Liver (tissue), 9 donors: Measurements from ENCODE around the gene RPH3AL. TPM values are rescaled to one million over a fixed set of nuclear protein-coding genes. Genes with fewer than 3 reads are reported as not detected.

Experiments used
- DNase-seq: peaks from one replicate; pipeline ENCODE4 v3.0.0-alpha.2; 2017; ENCODE audit warnings: low spot score
- H3K27ac ChIP-seq, 2 donors: one replicate each; pipeline ENCODE4 v1.7.0; 2013; ENCODE audit warnings: inconsistent platforms in 2 of 2, low read length in 2 of 2, control low read depth in 1 of 2, low read depth in 1 of 2, mild to moderate bottlenecking in 1 of 2
- H3K27me3 ChIP-seq, 4 donors: one replicate each; pipeline versions ENCODE4 v1.6.1 to v1.7.0; 2013; ENCODE audit warnings: low read length in 3 of 4, inconsistent platforms in 1 of 4, mild to moderate bottlenecking in 1 of 4, moderate library complexity in 1 of 4; ENCODE audit not compliant: control insufficient read depth in 4 of 4, insufficient read depth in 4 of 4
- H3K36me3 ChIP-seq, 4 donors: one replicate each; pipeline versions ENCODE4 v1.6.1 to v1.7.0; 2013; ENCODE audit warnings: low read length in 3 of 4, mild to moderate bottlenecking in 3 of 4, low read depth in 1 of 4, moderate library complexity in 1 of 4; ENCODE audit not compliant: control insufficient read depth in 4 of 4, insufficient read depth in 3 of 4
- H3K4me1 ChIP-seq, 4 donors: one replicate each; pipeline versions ENCODE4 v1.6.1 to v1.7.0; 2013; ENCODE audit warnings: low read length in 3 of 4, mild to moderate bottlenecking in 3 of 4, moderate library complexity in 1 of 4; ENCODE audit not compliant: control insufficient read depth in 4 of 4, insufficient read depth in 4 of 4
- H3K4me3 ChIP-seq, 3 donors: one replicate each; pipeline versions ENCODE4 v1.6.1 to v1.7.0; 2013; ENCODE audit warnings: low read length in 3 of 3, control low read depth in 1 of 3, low read depth in 1 of 3, mild to moderate bottlenecking in 1 of 3
- H3K9ac ChIP-seq, 2 donors: one replicate each; pipeline ENCODE4 v1.7.0; 2013; ENCODE audit warnings: low read length in 2 of 2, mild to moderate bottlenecking in 2 of 2, moderate library complexity in 2 of 2, control low read depth in 1 of 2, low read depth in 1 of 2
- H3K9me3 ChIP-seq, 4 donors: one replicate each; pipeline versions ENCODE4 v1.6.1 to v1.7.0; 2013; ENCODE audit warnings: low read length in 3 of 4; ENCODE audit not compliant: control insufficient read depth in 4 of 4
- ATF3 ChIP-seq: IDR thresholded peaks from 2 replicates; pipeline ENCODE4 v1.6.1; 2016; ENCODE audit warnings: antibody characterized with exemption
- CTCF ChIP-seq: fragments of 150-350 bp; IDR thresholded peaks from 2 replicates; pipeline ENCODE4 v1.5.1; 2017; ENCODE audit warnings: improper control_type of control experiment, low read depth, low read length; ENCODE audit not compliant: missing input control
- EGR1 ChIP-seq, 2 donors: IDR thresholded peaks; 2 replicates each; pipeline ENCODE4 v1.6.1; 2016 to 2018; ENCODE audit warnings: antibody characterized with exemption in 2 of 2, low read depth in 2 of 2
- FOXA1 ChIP-seq: IDR thresholded peaks from 2 replicates; pipeline ENCODE4 v1.6.1; 2016; ENCODE audit warnings: antibody characterized with exemption
- FOXA2 ChIP-seq: IDR thresholded peaks from 2 replicates; pipeline ENCODE4 v1.6.1; 2016; ENCODE audit warnings: antibody characterized with exemption
- GABPA ChIP-seq, 2 donors: IDR thresholded peaks in 1 of 2; conservative IDR thresholded peaks in 1 of 2; 2 replicates each; pipeline ENCODE4 v1.6.1; 2016; ENCODE audit warnings: antibody characterized with exemption in 2 of 2, mild to moderate bottlenecking in 1 of 2, moderate library complexity in 1 of 2
- HNF4A ChIP-seq, 2 donors: conservative IDR thresholded peaks; 2 replicates each; pipeline ENCODE4 v1.6.1; 2016; ENCODE audit warnings: antibody characterized with exemption in 2 of 2, mild to moderate bottlenecking in 2 of 2
- JUND ChIP-seq, 2 donors: IDR thresholded peaks; 2 replicates each; pipeline ENCODE4 v1.6.1; 2016; ENCODE audit warnings: antibody characterized with exemption in 2 of 2
- MAX ChIP-seq: IDR thresholded peaks from 2 replicates; pipeline ENCODE4 v1.6.1; 2016; ENCODE audit warnings: antibody characterized with exemption
- NR2F2 ChIP-seq: IDR thresholded peaks from 2 replicates; pipeline ENCODE4 v1.6.1; 2016; ENCODE audit warnings: antibody characterized with exemption
- RAD21 ChIP-seq, 2 donors: IDR thresholded peaks; 2 replicates each; pipeline ENCODE4 v1.6.1; 2016; ENCODE audit warnings: antibody characterized with exemption in 2 of 2, mild to moderate bottlenecking in 2 of 2
- REST ChIP-seq: IDR thresholded peaks from 2 replicates; pipeline ENCODE4 v1.6.1; 2016; ENCODE audit warnings: antibody characterized with exemption, mild to moderate bottlenecking
- RXRA ChIP-seq, 2 donors: IDR thresholded peaks; 2 replicates each; pipeline ENCODE4 v1.6.1; 2017 to 2018; ENCODE audit warnings: antibody characterized with exemption in 2 of 2, mild to moderate bottlenecking in 1 of 2
- SP1 ChIP-seq: IDR thresholded peaks from 2 replicates; pipeline ENCODE4 v1.6.1; 2018; ENCODE audit warnings: antibody characterized with exemption, mild to moderate bottlenecking
- TAF1 ChIP-seq: conservative IDR thresholded peaks from 2 replicates; pipeline ENCODE4 v1.6.1; 2016; ENCODE audit warnings: antibody characterized with exemption, mild to moderate bottlenecking
- YY1 ChIP-seq: IDR thresholded peaks from 2 replicates; pipeline ENCODE4 v1.6.1; 2016; ENCODE audit warnings: antibody characterized with exemption, mild to moderate bottlenecking
- ZBTB33 ChIP-seq: IDR thresholded peaks from 2 replicates; pipeline ENCODE4 v1.6.1; 2016; ENCODE audit warnings: antibody characterized with exemption
- WGBS: extraction: QIAGEN DNeasy Blood & Tissue Kit; methylation state at CpG from one replicate; pipeline ENCODE4 v1.1.7; 2013; 5-methylcytosine and 5-hydroxymethylcytosine counted together
- polyA plus RNA-seq, 2 donors: library from polyadenylated mRNA; stranded (reverse) in 1 of 2; unstranded in 1 of 2; fragments of 200-250 nt in 1 of 2; fragments of >200 nt in 1 of 2; fragmentation: Nextera tagmentation in 1 of 2; extraction: Ambion mirVana in 1 of 2; gene quantifications; one replicate each; pipeline versions ENCODE4 v1.2.1 to v1.2.3, GENCODE V29; 2013 to 2015
- total RNA-seq, 2 donors: library from RNA; depleted of rRNA; stranded (reverse); fragments of >200 nt; gene quantifications; one replicate each; pipeline ENCODE4 v1.2.3, GENCODE V29; 2014
- donor health status: healthy.
- donor health status: healthy.
- donor health status: healthy.
- donor health status: healthy.
- donor health status: healthy.

The RPH3AL gene
- total and polyA plus RNA-seq, 4 donors, result 8.5 to 52.5 (median 13.9) TPM

- peaks cover 0 to 13% (median 6%) of the 10 kb centered on the region in 4 donors for H3K4me1 ChIP-seq
- 80% methylated on average over 11 of the region's 11 CpGs for WGBS
Observed at GRCh38 chr17:391850-392249, 39.2 kb upstream of the RPH3AL start.

More at GRCh38 chr17:391850-392249, 39.2 kb upstream of the RPH3AL start:
- DNase-seq, result no peak
- H3K9ac ChIP-seq, result no peak overlapping the region
- no peaks in the 10 kb centered on the region for H3K27me3 ChIP-seq
- H3K4me3 ChIP-seq, result no peak overlapping the region
- no peak for TF ChIP-seq MAX
- no peak for TF ChIP-seq RAD21 (IDR thresholded peaks at IDR 0.05)
- no peak for TF ChIP-seq FOXA1
- TF ChIP-seq RXRA (IDR thresholded peaks at IDR 0.05), result no peak
- no peak for TF ChIP-seq ZBTB33
- no peak for TF ChIP-seq YY1
- TF ChIP-seq TAF1, result no peak
- TF ChIP-seq EGR1 (IDR thresholded peaks at IDR 0.05; ENCODE audit: low read depth in 2 of 2), result no peak
- no peak for TF ChIP-seq FOXA2
- TF ChIP-seq NR2F2, result no peak
- no peak for TF ChIP-seq REST
- TF ChIP-seq JUND (IDR thresholded peaks at IDR 0.05), result no peak
- no peak for TF ChIP-seq GABPA (IDR thresholded peaks at IDR 0.05 in 1 of 2, conservative IDR thresholded peaks at IDR 0.05 in 1 of 2)
- TF ChIP-seq CTCF, result no peak
- TF ChIP-seq SP1, result no peak
- no peak for TF ChIP-seq ATF3
- no peak for TF ChIP-seq HNF4A (conservative IDR thresholded peaks at IDR 0.05)
- H3K27ac ChIP-seq, result no peak overlapping the region
- H3K9me3 ChIP-seq, result no peaks in the 10 kb centered on the region
- H3K36me3 ChIP-seq, result no peaks in the 10 kb centered on the region
